ENCODE results near the gene COL4A4.

GRCh38 chr2:226959418-226959817 lies 204.6 kb downstream of the COL4A4 start:
- TF ChIP-seq STAT6 (CRISPR knock-in tag; IDR thresholded peaks at IDR 0.05; ENCODE audit: borderline replicate concordance) (no peak), CTCF (CRISPR knock-in tag; IDR thresholded peaks at IDR 0.05) (no peak), CREB1 (IDR thresholded peaks at IDR 0.05) (no peak), CREB1 (CRISPR knock-in tag; IDR thresholded peaks at IDR 0.05) (no peak), HCFC1 (IDR thresholded peaks at IDR 0.05; ENCODE audit: low read depth, low read length) (no peak), ZBTB7A (CRISPR knock-in tag; IDR thresholded peaks at IDR 0.05) (no peak), RAD51 (IDR thresholded peaks at IDR 0.05; ENCODE audit: borderline replicate concordance) (no peak), KLF6 (CRISPR knock-in tag; IDR thresholded peaks at IDR 0.05) (no peak), ZNF253 (CRISPR knock-in tag; IDR thresholded peaks at IDR 0.05; ENCODE audit: borderline replicate concordance) (no peak), ZNF205 (CRISPR knock-in tag; IDR thresholded peaks at IDR 0.05) (no peak), HNRNPH1 (optimal IDR thresholded peaks at IDR 0.05; ENCODE audit: low read depth, low read length) (no peak), GMEB1 (CRISPR knock-in tag; IDR thresholded peaks at IDR 0.05; ENCODE audit: borderline replicate concordance) (no peak), TBP (CRISPR knock-in tag; IDR thresholded peaks at IDR 0.05) (no peak), ZNF773 (CRISPR knock-in tag; IDR thresholded peaks at IDR 0.05; ENCODE audit: borderline replicate concordance) (no peak), E2F1 (CRISPR knock-in tag; IDR thresholded peaks at IDR 0.05) (no peak)

Measured in HepG2 (cell line).